H1 (cell line): Measurements from ENCODE around the gene PKD2. TPM values are rescaled to one million over a fixed set of nuclear protein-coding genes. Genes with fewer than 3 reads are reported as not detected.

Experiments used
- CTCF ChIA-PET: fragments of 300-600 bp; sonication (Branson Sonifier 250); formaldehyde crosslinking; loops from one replicate; lab custom pipeline; 2021; ENCODE audit not compliant: partially characterized antibody; lab: Charles Lee
- POLR2A ChIA-PET: fragments of 300-600 bp; sonication (Branson Sonifier 250); formaldehyde crosslinking; loops from one replicate; lab custom pipeline; 2021; ENCODE audit warnings: inconsistent platforms; ENCODE audit not compliant: partially characterized antibody; lab: Charles Lee
- DNase-seq, 2 experiments: peaks; one replicate each; pipeline versions ENCODE4 v3.0.0 to v3.0.0-alpha.2; 2010 to 2022; ENCODE audit warnings: low spot score in 2 of 2, low read depth in 1 of 2, mixed read lengths in 1 of 2
- FAIRE-seq: peaks from 2 replicates; lab custom pipeline; 2011; peaks lifted over from hg19 to GRCh38; lab: Jason Lieb, UNC
- H2AFZ ChIP-seq: 2 replicates; pipeline ENCODE4 v1.8.1; 2012; ENCODE audit warnings: low read length, inconsistent platforms
- H2AK5ac ChIP-seq: 2 replicates; pipeline ENCODE4 v1.6.1; 2013; ENCODE audit warnings: low read depth, low read length
- H2BK120ac ChIP-seq: replicated peaks from 2 replicates; pipeline ENCODE3; 2013; ENCODE audit warnings: low read depth, low read length, inconsistent platforms
- H2BK12ac ChIP-seq: 2 replicates; pipeline ENCODE4 v1.6.1; 2013; ENCODE audit warnings: low read depth, low read length
- H2BK15ac ChIP-seq: 2 replicates; pipeline ENCODE4 v1.6.1; 2013; ENCODE audit warnings: low read length
- H2BK20ac ChIP-seq: 2 replicates; pipeline ENCODE4 v1.6.1; 2013; ENCODE audit warnings: low read length
- H2BK5ac ChIP-seq: 2 replicates; pipeline ENCODE4 v1.6.1; 2013; ENCODE audit warnings: low read depth, low read length
- H3K14ac ChIP-seq: 2 replicates; pipeline ENCODE4 v1.6.1; 2013; ENCODE audit warnings: inconsistent platforms; ENCODE audit not compliant: insufficient read length
- H3K18ac ChIP-seq: 2 replicates; pipeline ENCODE4 v1.6.1; 2013; ENCODE audit warnings: low read length; ENCODE audit errors: extremely low read depth
- H3K23ac ChIP-seq: 2 replicates; pipeline ENCODE4 v1.6.1; 2013; ENCODE audit warnings: inconsistent platforms; ENCODE audit not compliant: insufficient read length
- H3K23me2 ChIP-seq: 2 replicates; pipeline ENCODE4 v1.6.1; 2013; ENCODE audit warnings: low read depth, low read length
- H3K27ac ChIP-seq: 2 replicates; pipeline ENCODE4 v1.6.1; 2011; ENCODE audit warnings: low read depth, low read length, inconsistent platforms
- H3K27me3 ChIP-seq, 4 experiments: replicated peaks in 1 of 4; 1 replicate in 1 of 4; 2 replicates in 3 of 4; pipeline versions ENCODE4 v1.6.1 to v1.8.1; 2011 to 2013; ENCODE audit warnings: low read length in 3 of 4, mild to moderate bottlenecking in 3 of 4, inconsistent platforms in 2 of 4, mixed read lengths in 2 of 4, moderate library complexity in 1 of 4; ENCODE audit not compliant: control insufficient read depth in 3 of 4, insufficient read depth in 3 of 4; ENCODE audit errors: extremely low read depth in 1 of 4
- H3K36me3 ChIP-seq, 4 experiments: 2 replicates each; pipeline versions ENCODE4 v1.6.1 to v1.8.1; 2011 to 2013; ENCODE audit warnings: mild to moderate bottlenecking in 4 of 4, low read length in 3 of 4, moderate library complexity in 2 of 4, control low read depth in 1 of 4, inconsistent platforms in 1 of 4; ENCODE audit not compliant: insufficient read depth in 4 of 4, control insufficient read depth in 2 of 4
- H3K4ac ChIP-seq: replicated peaks from 2 replicates; pipeline ENCODE3; 2013; ENCODE audit warnings: low read length, low read depth, mixed read lengths, inconsistent platforms; ENCODE audit not compliant: insufficient read length
- H3K4me1 ChIP-seq, 4 experiments: replicated peaks in 1 of 4; 1 replicate in 1 of 4; 2 replicates in 3 of 4; pipeline versions ENCODE4 v1.6.1 to v1.8.1; 2011 to 2013; ENCODE audit warnings: low read length in 3 of 4, inconsistent platforms in 2 of 4, mixed read lengths in 1 of 4; ENCODE audit not compliant: insufficient read depth in 4 of 4, control insufficient read depth in 3 of 4
- H3K4me2 ChIP-seq, 2 experiments: 2 replicates each; pipeline versions ENCODE4 v1.6.1 to v1.8.1; 2011 to 2013; ENCODE audit warnings: low read depth in 2 of 2, low read length in 2 of 2, control low read depth in 1 of 2, inconsistent platforms in 1 of 2, mild to moderate bottlenecking in 1 of 2; ENCODE audit not compliant: insufficient read depth in 1 of 2
- H3K4me3 ChIP-seq, 4 experiments: fragments of 200-600, 300-600 bp in 1 of 4; sonication (generic), shearing (Covaris generic), sonication (Bioruptor Twin) in 1 of 4; 2 replicates each; pipeline versions ENCODE4 v1.5.1 to v1.8.1; 2011 to 2016; ENCODE audit warnings: low read length in 4 of 4, low read depth in 3 of 4, control low read depth in 2 of 4, inconsistent platforms in 2 of 4, mild to moderate bottlenecking in 2 of 4, mixed read lengths in 1 of 4, moderate library complexity in 1 of 4; ENCODE audit not compliant: insufficient read depth in 2 of 4; ENCODE audit errors: extremely low read depth in 1 of 4
- H3K56ac ChIP-seq: replicated peaks from 2 replicates; pipeline ENCODE3; 2013; ENCODE audit warnings: low read depth, mild to moderate bottlenecking, mixed read lengths, low read length, inconsistent platforms; ENCODE audit not compliant: insufficient read length
- H3K79me1 ChIP-seq: 2 replicates; pipeline ENCODE4 v1.6.1; 2013; ENCODE audit warnings: low read depth, low read length, control low read depth
- H3K79me2 ChIP-seq, 2 experiments: 2 replicates each; pipeline versions ENCODE4 v1.6.1 to v1.8.1; 2012 to 2013; ENCODE audit warnings: low read length in 2 of 2, mild to moderate bottlenecking in 2 of 2, inconsistent platforms in 1 of 2; ENCODE audit not compliant: insufficient read depth in 2 of 2, control insufficient read depth in 1 of 2
- H3K9ac ChIP-seq, 4 experiments: replicated peaks in 1 of 4; 1 replicate in 1 of 4; 2 replicates in 3 of 4; pipeline versions ENCODE4 v1.6.1 to v1.8.1; 2011 to 2013; ENCODE audit warnings: low read depth in 3 of 4, low read length in 3 of 4, control low read depth in 2 of 4, mild to moderate bottlenecking in 2 of 4, moderate library complexity in 2 of 4, inconsistent platforms in 1 of 4; ENCODE audit errors: extremely low read depth in 1 of 4
- H3K9me3 ChIP-seq, 2 experiments: 2 replicates each; pipeline versions ENCODE4 v1.6.1 to v1.8.1; 2012 to 2013; ENCODE audit warnings: mild to moderate bottlenecking in 2 of 2, moderate library complexity in 2 of 2, control low read depth in 1 of 2, inconsistent platforms in 1 of 2, low read depth in 1 of 2, low read length in 1 of 2, mixed read lengths in 1 of 2; ENCODE audit not compliant: insufficient read depth in 2 of 2
- H4K20me1 ChIP-seq, 2 experiments: replicated peaks in 1 of 2; 2 replicates each; pipeline versions ENCODE3 to v1.8.1; 2011 to 2013; ENCODE audit warnings: inconsistent platforms in 2 of 2, low read length in 2 of 2, mild to moderate bottlenecking in 1 of 2; ENCODE audit not compliant: insufficient read depth in 2 of 2, control insufficient read depth in 1 of 2
- H4K5ac ChIP-seq: 2 replicates; pipeline ENCODE4 v1.6.1; 2013; ENCODE audit warnings: low read length, low read depth, mixed read lengths, inconsistent platforms; ENCODE audit not compliant: insufficient read length
- H4K8ac ChIP-seq: 2 replicates; pipeline ENCODE4 v1.8.0; 2013; ENCODE audit warnings: mild to moderate bottlenecking, moderate library complexity, low read length, inconsistent platforms; ENCODE audit not compliant: insufficient read depth; ENCODE audit errors: extremely low read depth
- H4K91ac ChIP-seq: replicated peaks from 2 replicates; pipeline ENCODE3; 2013; ENCODE audit warnings: low read length, mixed read lengths, inconsistent platforms; ENCODE audit not compliant: insufficient read length
- EGR1 ChIP-seq: IDR thresholded peaks from 2 replicates; pipeline ENCODE4 v1.6.1; 2011; ENCODE audit warnings: low read depth, low read length, borderline replicate concordance
- GABPA ChIP-seq: IDR thresholded peaks from 2 replicates; pipeline ENCODE4 v1.6.1; 2011; ENCODE audit warnings: mild to moderate bottlenecking, low read length, moderate library complexity, borderline replicate concordance; ENCODE audit not compliant: insufficient read depth
- KDM4A ChIP-seq: IDR thresholded peaks from one replicate; pipeline ENCODE4 v1.7.1; 2012; ENCODE audit warnings: low read depth, mild to moderate bottlenecking, moderate library complexity, low read length, inconsistent platforms; ENCODE audit not compliant: severe bottlenecking
- POLR2A ChIP-seq, 2 experiments: IDR thresholded peaks; 1 replicate in 1 of 2; 2 replicates in 1 of 2; pipeline ENCODE4 v1.6.1; 2011; ENCODE audit warnings: low read depth in 2 of 2, low read length in 2 of 2, mild to moderate bottlenecking in 2 of 2; ENCODE audit errors: control extremely low read depth in 1 of 2
- RBBP5 ChIP-seq: IDR thresholded peaks from 2 replicates; pipeline ENCODE4 v1.7.1; 2012; ENCODE audit warnings: low read depth, mild to moderate bottlenecking, inconsistent platforms, low read length, moderate library complexity, borderline replicate concordance
- RNF2 ChIP-seq: fragments of 200-900, 300-1000 bp; sonication (generic); IDR thresholded peaks from 2 replicates; pipeline ENCODE4 v1.7.1; 2016; ENCODE audit warnings: borderline replicate concordance, low read depth, mild to moderate bottlenecking, antibody characterized with exemption, low read length; ENCODE audit not compliant: poor library complexity, severe bottlenecking; ENCODE audit errors: missing control alignments
- SUZ12 ChIP-seq: fragments of 200-600 bp; sonication (generic); IDR thresholded peaks from 2 replicates; pipeline ENCODE4 v1.6.1; 2012; ENCODE audit warnings: mild to moderate bottlenecking, inconsistent platforms, low read length, moderate library complexity, mixed read lengths
- WGBS, 2 experiments: shearing (Covaris generic) in 1 of 2; methylation state at CpG; one replicate each; pipeline versions ENCODE4 v1.1.6 to v1.1.7; 2013 to 2015; ENCODE audit warnings: low lambda C conversion rate in 2 of 2, mixed read lengths in 2 of 2, inconsistent platforms in 1 of 2, low coverage in 1 of 2, missing lambda C conversion rate in 1 of 2; ENCODE audit not compliant: insufficient replicate concordance in 2 of 2, insufficient coverage in 1 of 2, insufficient read length in 1 of 2; ENCODE audit errors: extremely low coverage in 1 of 2, missing lambda C conversion rate in 1 of 2; 5-methylcytosine and 5-hydroxymethylcytosine counted together
- long read RNA-seq, 2 experiments: library from RNA in 1 of 2; library from capped mRNA in 1 of 2; stranded (forward); transcript quantifications; one replicate each; pipeline ENCODE4 v2.0.0, GENCODE V29; 2021; ENCODE audit warnings: inconsistent platforms in 1 of 2
- polyA minus RNA-seq, 3 experiments: library from RNA; depleted of rRNA, polyadenylated mRNA; stranded (reverse); fragments of >200 nt; gene quantifications; 1 replicate in 2 of 3; 2 replicates in 1 of 3; pipeline ENCODE4 v1.2.3, GENCODE V29; 2011
- polyA plus RNA-seq, 7 experiments: library from polyadenylated mRNA; depleted of rRNA in 3 of 7; stranded (reverse) in 5 of 7; unstranded in 2 of 7; fragments of >200 nt in 5 of 7; fragments of 200-250 nt in 2 of 7; gene quantifications; 1 replicate in 5 of 7; 2 replicates in 1 of 7; 4 replicates in 1 of 7; pipeline versions ENCODE4 v1.2.1 to v1.2.3, GENCODE V29; 2011 to 2013; ENCODE audit warnings: missing spikeins in 2 of 7, mixed read lengths in 2 of 7
- total RNA-seq: library from RNA; stranded (reverse); fragmentation: NEBNext Ultra II Directional; extraction: Animal tissue kit (Norgen Biotek cat#: 25700); gene quantifications from 2 replicates; pipeline ENCODE4 v1.2.1, GENCODE V29; 2021

The PKD2 gene
- total RNA-seq (29.4 and 32.0 TPM in 2 replicates), polyA plus RNA-seq (2011; rRNA removed) (10.4 and 16.0 TPM in 2 replicates), polyA minus RNA-seq (2011; rRNA and poly(A)+ RNA removed) (41.7 and 57.9 TPM in 2 replicates)
- polyA plus RNA-seq (2011; cell fraction: cytosol; rRNA removed) = 28.6 TPM
- polyA plus RNA-seq (2011; cell fraction: nucleus; rRNA removed) = 18.6 TPM
- polyA plus RNA-seq (2012, experiment 1 of 2) = 34.6 to 43.2 TPM (median 39.0 TPM) in 4 replicates
- polyA plus RNA-seq (2012, experiment 2 of 2) = 2.2 TPM
- 28.4 TPM for polyA plus RNA-seq (2013, experiment 1 of 2)
- polyA plus RNA-seq (2013, experiment 2 of 2) = 28.6 TPM
- polyA minus RNA-seq (2011; cell fraction: cytosol; rRNA and poly(A)+ RNA removed) = 19.6 TPM
- polyA minus RNA-seq (2011; cell fraction: nucleus; rRNA and poly(A)+ RNA removed) = 56.0 TPM
- long read RNA-seq, experiment 1, partial matches to known transcripts = 21 of 24 reads
- long read RNA-seq, experiment 1, other reads (novel, unspliced or antisense) = 3 of 24 reads
- long read RNA-seq, experiment 2, partial matches to known transcripts = 2 of 3 reads
- long read RNA-seq, experiment 2, other reads (novel, unspliced or antisense) = 1 of 3 reads

DNA sequence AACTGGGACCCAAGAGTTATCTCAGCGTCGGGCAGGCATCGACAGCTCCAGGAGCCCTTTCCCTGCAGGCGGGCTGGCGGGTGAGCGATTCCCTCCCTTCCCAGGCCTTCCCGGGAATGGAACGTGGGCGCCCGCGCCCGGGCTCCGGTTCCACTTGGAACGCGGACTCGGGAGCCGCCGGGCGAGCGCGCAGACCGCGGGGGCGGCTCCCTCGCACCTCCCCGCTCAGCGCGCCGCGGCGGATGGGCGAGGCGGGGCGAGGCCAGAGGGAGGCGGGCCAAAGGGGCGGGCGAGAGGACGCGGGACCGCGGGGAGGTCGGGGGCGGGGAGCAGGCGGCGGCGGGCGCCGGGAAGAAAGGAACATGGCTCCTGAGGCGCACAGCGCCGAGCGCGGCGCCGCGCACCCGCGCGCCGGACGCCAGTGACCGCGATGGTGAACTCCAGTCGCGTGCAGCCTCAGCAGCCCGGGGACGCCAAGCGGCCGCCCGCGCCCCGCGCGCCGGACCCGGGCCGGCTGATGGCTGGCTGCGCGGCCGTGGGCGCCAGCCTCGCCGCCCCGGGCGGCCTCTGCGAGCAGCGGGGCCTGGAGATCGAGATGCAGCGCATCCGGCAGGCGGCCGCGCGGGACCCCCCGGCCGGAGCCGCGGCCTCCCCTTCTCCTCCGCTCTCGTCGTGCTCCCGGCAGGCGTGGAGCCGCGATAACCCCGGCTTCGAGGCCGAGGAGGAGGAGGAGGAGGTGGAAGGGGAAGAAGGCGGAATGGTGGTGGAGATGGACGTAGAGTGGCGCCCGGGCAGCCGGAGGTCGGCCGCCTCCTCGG is at the start of gene PKD2:
PKD2 (plus strand) TSS at position 332 of the 818 bp plus-strand sequence; CDS start at position 431, 99 bp downstream.
- peak within 1 kb of the TSS; percentile 65 for H3K56ac ChIP-seq
- H2BK5ac ChIP-seq = peak within 1 kb of the TSS; percentile 74; the same call in 1 of the 2 replicates
- H4K20me1 ChIP-seq = peaks cover 5 to 10% of the 10 kb centered on the region in 2 experiments
- peak within 1 kb of the TSS; percentile 77; the same call in 1 of the 2 replicates for H2AFZ ChIP-seq
- peak within 1 kb of the TSS; percentile 77 to 84 (median 79) for H3K4me3 ChIP-seq
- H2BK20ac ChIP-seq = no peak within 1 kb of the TSS
- DNase-seq (peak in 1 of 2 experiments; percentile 89), FAIRE-seq (no peak)
- peak within 1 kb of the TSS; percentile 90 for H3K18ac ChIP-seq
- peaks cover 4 to 44% of the 10 kb centered on the region in 2 experiments; a peak in 3 of 4 replicates for H3K79me2 ChIP-seq
- H3K36me3 ChIP-seq = no peaks in the 10 kb centered on the region
- no peak within 1 kb of the TSS for H3K4ac ChIP-seq
- H4K8ac ChIP-seq = peak within 1 kb of the TSS; percentile 95
- H3K9me3 ChIP-seq = no peaks in the 10 kb centered on the region
- peak within 1 kb of the TSS; percentile 71 to 83 for H3K4me2 ChIP-seq
- H3K14ac ChIP-seq = no peak within 1 kb of the TSS
- H3K27ac ChIP-seq = peak within 1 kb of the TSS; percentile 46
- no peak within 1 kb of the TSS for H2AK5ac ChIP-seq
- peak within 1 kb of the TSS; percentile 58 for H4K5ac ChIP-seq
- CTCF ChIA-PET = no interaction called here
- H2BK120ac ChIP-seq = no peak within 1 kb of the TSS
- peaks cover 0 to 9% (median 6%) of the 10 kb centered on the region in 4 experiments; a peak in 5 of 7 replicates for H3K4me1 ChIP-seq
- H3K23ac ChIP-seq = peak within 1 kb of the TSS; percentile 61
- no peak within 1 kb of the TSS for H4K91ac ChIP-seq
- POLR2A ChIA-PET = interaction anchor here (0.7 to 1.8 kb wide), 8 partner anchors 10 to 144 kb away, joined by 3 to 5 read pairs (median 3); partner anchors contain the start of gene SPP1
- whole genome bisulfite sequencing, 2 experiments = 2% methylated on average over 32 of the region's 116 CpGs; no CpG with 5 or more reads in 1 of the 2 experiments
- peak within 1 kb of the TSS; percentile 67 to 97 (median 76) for H3K9ac ChIP-seq
- peaks cover 9% of the 10 kb centered on the region; the same call in 1 of the 2 replicates for H3K23me2 ChIP-seq
- H2BK12ac ChIP-seq = peak within 1 kb of the TSS; percentile 72; the same call in 1 of the 2 replicates
- peaks cover 0 to 4% (median 0%) of the 10 kb centered on the region in 4 experiments; a peak in 3 of 7 replicates for H3K27me3 ChIP-seq
- peaks cover 4% of the 10 kb centered on the region; the same call in 1 of the 2 replicates for H3K79me1 ChIP-seq
- 0 out of 2 replicates have a peak within 1 kb of the TSS, but pooled peaks have one; percentile 37 for H2BK15ac ChIP-seq
- TF ChIP-seq EGR1 (peak; percentile 80), RNF2 (no peak), GABPA (no peak; the same call in 1 of the 2 replicates), KDM4A (peak; percentile 37), RBBP5 (peak; percentile 80), POLR2A (IDR thresholded peaks at IDR 0.05; ENCODE audit: control extremely low read depth in 1 of 2, low read depth in 2 of 2, low read length in 2 of 2) (peak; percentile 69 to 74), SUZ12 (0 out of 2 replicates have a peak, but pooled peaks have one; percentile 33)
